ENCODE data around the gene FAM114A1.

- TF ChIP-seq POLR2AphosphoS5 (IDR thresholded peaks at IDR 0.05; ENCODE audit: low read depth, low read length), result no peak
- TF ChIP-seq POLR2A (IDR thresholded peaks at IDR 0.05; ENCODE audit: low read depth, low read length), result no peak
- TF ChIP-seq TAF1 (IDR thresholded peaks at IDR 0.05; ENCODE audit: low read depth, low read length), result no peak
Measured at GRCh38 chr4:38858097-38858420, 9.5 kb upstream of the FAM114A1 start.

All from GM12891 (cell line).